ENCODE results near the gene ZFC3H1.

Gene ZFC3H1

DNA sequence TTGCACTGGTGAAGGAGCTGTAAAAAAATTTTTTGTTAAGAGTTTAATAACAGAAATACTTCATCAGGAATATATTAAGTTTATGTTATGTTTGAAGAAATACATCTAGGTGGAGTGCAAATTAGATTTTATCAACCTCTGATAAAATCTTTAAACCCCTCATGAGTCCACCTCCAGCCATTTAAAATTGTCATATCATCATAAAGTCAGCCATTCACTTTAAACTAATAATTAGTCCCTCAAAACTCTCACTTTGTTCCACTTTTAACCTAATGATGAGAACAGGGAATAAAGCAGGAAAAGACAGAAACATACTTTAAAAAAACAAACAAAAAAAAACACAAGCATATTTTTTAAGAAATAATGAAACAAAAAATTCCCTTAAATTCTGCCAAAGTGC is 25.1 kb downstream of the ZFC3H1 start:
- DNase-seq (ENCODE audit: low read depth), result no peak

DNA sequence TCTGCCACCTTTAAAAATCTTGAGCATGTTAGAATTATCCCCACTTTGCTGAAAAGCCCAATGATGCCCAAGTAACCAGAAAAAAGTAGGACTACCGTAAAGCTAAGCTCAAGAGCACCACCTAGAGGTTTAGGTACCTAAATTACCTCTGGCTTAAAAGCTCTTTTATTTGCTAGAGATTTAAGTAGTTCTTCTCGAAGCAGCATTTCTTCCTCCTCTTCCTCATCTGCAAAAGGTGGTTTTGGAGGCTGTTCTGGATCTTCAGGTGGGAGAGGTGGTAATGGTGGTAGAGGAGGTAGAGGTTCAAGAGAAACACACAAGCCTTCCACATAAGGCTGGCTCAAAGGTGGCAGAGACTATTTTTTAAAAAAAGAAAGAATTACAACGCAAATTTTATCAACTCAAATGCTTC is 26.9 kb downstream of the ZFC3H1 start:
- DNase-seq (ENCODE audit: low read depth), result no peak

GRCh38 chr12:71627438-71628002 is 36.1 kb downstream of the ZFC3H1 start:
- DNase-seq (ENCODE audit: low read depth), result no peak

DNA sequence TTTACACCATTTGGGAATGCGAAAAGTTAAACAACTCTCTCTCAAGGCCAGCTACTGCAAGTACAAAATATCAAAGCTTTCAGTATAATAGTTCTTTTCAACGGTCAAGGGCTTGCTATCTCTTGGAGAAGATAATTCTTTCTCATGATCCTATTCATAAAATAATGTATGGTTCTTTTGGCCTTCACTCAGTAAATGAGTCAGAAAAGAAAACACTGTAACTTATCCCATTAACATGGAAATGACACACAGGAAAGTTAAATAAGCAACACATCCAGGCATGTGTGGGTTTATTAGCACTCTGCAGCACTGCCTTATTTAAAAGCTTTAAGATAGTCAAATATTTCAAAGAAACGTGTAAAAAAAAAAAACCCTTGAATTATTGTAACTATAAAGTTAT is 36.9 kb downstream of the ZFC3H1 start:
- no peak for DNase-seq (ENCODE audit: low read depth)

- no peak for DNase-seq (ENCODE audit: low read depth)
Measured at GRCh38 chr12:71626098-71626497, 37.5 kb downstream of the ZFC3H1 start.

GRCh38 chr12:71625476-71625875 is 38.2 kb downstream of the ZFC3H1 start:
- DNase-seq (ENCODE audit: low read depth), result no peak

DNA sequence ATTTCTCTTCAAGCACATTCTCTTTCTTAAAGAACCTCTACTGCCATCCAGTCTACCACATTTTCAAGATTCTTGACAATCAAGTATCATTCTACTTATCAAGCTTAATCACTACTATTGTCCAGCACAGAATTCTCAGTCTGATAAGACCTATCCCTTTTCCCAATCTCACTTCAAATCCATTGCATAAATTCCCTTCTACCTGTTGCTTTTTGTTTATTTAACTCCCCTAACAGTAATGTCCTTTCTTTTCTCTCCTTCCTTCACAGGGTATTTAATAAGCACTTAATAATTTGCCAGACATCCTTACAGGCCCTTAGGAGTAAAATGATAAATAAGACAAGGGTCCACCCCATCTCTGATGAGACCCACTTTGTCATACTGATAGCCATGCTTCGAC is 41.7 kb downstream of the ZFC3H1 start:
- no peak for DNase-seq (ENCODE audit: low read depth)

DNA sequence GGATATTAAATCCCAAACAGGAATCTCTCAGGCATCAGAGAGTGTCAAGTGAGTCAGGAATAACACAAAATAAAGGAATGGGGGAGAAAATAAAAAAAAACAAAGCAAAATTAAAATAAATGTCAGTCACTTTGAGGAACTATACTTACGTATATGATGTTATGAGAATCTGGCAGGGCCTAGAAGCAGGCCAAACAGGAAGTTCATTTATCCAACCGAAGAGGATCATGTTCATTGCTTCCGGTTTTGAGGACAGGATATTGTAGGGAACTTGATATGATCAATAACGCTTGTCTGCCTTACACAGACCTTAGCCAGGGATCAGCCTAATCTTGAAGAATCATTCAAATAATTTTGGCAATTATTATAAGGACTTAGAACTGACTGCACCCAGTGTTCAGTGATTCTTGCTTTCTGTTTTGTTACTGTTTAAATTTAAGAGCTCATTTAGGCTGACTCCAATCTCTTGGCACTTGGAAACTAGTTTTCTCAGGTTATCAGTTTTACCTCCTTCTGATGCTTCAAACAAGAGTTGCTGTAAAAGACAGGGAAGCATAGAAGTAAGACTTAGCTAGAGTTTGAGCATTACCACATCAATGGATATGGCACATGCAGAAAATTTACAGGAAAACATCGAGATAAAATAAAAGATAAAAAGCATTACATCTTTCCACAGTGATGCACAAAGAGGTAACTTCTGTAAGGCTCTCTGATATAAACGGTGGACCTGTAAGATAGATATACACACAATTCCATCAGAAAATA is 53.4 kb downstream of the ZFC3H1 start:
- no peak for DNase-seq (ENCODE audit: low read depth)

GRCh38 chr12:71607494-71608330 is 55.9 kb downstream of the ZFC3H1 start:
- DNase-seq (ENCODE audit: low read depth), result no peak

DNA sequence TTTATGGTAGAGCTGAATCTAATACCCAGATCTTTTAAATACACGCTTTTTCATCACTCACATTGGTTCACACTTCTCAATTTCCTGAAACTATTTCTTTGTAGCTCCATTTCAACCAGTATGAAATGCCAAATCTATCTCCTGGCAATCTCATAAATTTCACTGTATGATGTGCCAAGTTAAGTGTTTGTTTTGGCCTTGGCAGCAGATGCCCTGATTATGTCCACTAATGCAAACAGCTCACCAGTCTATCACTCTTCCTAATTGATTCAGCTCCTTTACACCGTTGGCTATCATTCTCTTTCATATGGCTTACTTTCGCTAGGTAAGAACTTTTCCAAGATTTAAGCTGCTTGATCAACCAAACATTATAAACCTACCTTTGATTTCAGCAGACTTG is 58.6 kb downstream of the ZFC3H1 start:
- no peak for DNase-seq (ENCODE audit: low read depth)

GRCh38 chr12:71602761-71603577 is 60.7 kb downstream of the ZFC3H1 start:
- DNase-seq (ENCODE audit: low read depth), result no peak

DNA sequence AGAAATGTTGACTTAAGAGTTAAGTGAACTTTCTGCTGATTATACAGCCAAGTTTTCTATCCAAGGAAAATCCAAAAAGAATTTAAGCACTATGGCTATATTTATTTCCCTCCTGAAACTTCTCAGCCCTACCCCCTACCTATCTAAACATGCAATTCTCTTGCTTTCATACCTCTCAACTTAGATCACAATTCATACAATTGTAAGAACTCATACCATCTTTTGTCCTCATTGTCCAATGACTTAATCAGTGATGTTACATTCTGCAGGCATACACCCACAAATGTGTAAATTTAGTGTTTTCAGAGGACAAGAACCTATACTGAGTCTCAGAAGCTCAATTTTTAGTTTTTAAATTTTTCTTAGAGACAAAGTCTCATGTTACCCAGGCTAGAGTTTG is 62.1 kb downstream of the ZFC3H1 start:
- DNase-seq (ENCODE audit: low read depth), result no peak

GRCh38 chr12:71599210-71599609 is 64.4 kb downstream of the ZFC3H1 start:
- DNase-seq (ENCODE audit: low read depth), result no peak

DNA sequence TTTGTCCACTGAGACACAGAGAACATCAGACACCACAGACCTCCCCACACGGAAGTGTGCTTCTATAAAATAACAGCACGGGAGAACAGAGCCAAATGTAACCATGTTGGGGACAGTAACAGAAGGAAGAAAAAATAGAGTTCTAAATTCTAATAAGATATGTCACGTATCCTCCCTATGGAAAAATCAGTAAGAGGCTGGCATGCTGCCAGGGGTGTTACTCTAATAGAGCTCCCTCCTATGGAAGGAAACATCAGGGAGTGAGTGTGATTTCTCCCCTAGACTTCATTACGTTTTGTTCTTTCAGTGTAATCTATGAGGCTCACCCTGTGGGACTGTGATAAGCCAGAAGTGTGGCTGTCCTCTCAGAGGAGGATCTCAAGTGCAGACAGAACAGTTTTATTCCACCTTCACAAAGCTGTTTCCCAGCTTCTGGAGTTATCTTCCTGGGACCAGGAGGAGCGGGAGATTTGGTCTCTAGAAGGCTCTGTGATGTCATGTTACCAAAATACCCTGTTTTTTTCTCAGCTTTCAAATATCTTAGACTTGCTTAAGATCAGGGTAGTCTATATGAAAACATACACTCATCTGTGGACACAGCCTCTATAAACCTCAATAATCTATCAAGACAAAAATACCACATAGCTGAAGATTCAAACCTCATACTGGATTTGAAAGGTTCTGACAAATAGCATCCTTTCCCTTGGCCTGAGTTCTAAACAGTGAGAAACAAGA is 69.3 kb downstream of the ZFC3H1 start:
- no peak for DNase-seq (ENCODE audit: low read depth)

DNA sequence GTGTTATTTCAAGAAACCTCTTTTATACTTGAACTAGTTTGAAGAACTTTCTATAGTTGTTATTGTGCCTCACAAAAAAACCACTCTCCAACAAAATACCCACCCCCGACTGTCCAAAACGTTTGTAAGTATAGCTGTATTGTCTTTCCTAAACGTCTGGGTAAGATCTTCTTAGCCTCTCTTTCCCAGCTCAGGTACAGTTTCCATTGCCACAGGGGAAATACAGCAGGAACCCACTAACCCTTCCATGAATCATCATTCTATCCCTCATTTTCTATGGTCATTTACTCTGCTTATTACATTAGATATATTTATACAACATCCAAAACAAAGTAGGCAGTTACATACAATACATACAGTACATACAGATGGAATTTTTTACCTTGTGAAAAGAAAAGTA is 70.8 kb downstream of the ZFC3H1 start:
- DNase-seq (ENCODE audit: low read depth), result no peak

- no peak for DNase-seq (ENCODE audit: low read depth)
Measured at GRCh38 chr12:71591601-71592000, 72.0 kb downstream of the ZFC3H1 start.

GRCh38 chr12:71589478-71589881 is 74.2 kb downstream of the ZFC3H1 start:
- no peak for DNase-seq (ENCODE audit: low read depth)

- no peak for DNase-seq (ENCODE audit: low read depth)
Measured at GRCh38 chr12:71587012-71587411, 76.6 kb downstream of the ZFC3H1 start.

- no peak for DNase-seq (ENCODE audit: low read depth)
Measured at GRCh38 chr12:71585218-71585617, 78.4 kb downstream of the ZFC3H1 start.

DNA sequence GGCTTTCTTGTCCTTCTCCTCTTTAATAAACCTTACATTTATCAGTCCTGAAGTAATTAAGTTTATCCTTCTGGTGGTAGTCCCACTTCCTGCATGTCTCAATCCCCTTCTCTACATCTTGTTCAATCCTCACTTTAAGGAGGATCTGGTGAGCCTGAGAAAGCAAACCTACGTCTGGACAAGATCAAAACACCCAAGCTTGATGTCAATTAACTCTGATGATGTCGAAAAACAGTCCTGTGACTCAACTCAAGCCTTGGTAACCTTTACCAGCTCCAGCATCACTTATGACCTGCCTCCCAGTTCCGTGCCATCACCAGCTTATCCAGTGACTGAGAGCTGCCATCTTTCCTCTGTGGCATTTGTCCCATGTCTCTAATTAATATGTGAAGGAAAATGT is 79.3 kb downstream of the ZFC3H1 start:
- DNase-seq (ENCODE audit: low read depth), result no peak

DNA sequence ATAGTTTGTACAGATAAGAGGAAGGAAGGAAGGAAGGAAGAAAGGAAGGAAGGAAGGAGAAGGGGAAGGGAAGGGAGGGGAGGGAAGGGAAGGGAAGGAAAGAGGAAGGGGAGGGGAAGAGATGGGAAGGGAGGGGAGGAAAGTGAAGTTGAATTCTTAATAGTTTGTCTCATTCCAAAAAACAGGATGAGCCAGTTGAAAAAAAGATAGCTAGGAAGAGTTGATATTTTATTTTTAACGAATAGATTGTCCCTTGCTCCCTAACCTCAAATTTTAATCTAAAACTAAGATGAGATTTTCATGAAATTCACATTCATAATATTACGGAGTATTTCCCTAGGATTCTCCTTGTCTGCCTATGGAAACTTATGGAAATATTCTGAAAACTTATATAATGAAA is 80.7 kb downstream of the ZFC3H1 start:
- DNase-seq (ENCODE audit: low read depth), result no peak

GRCh38 chr12:71581206-71581605 is 82.4 kb downstream of the ZFC3H1 start:
- DNase-seq (ENCODE audit: low read depth), result no peak
